Measurements from ENCODE around the gene TOM1L2. TPM values are rescaled to one million over a fixed set of nuclear protein-coding genes. Genes with fewer than 3 reads are reported as not detected.

Gene TOM1L2
- total RNA-seq, 1 experiment from 2014 or later, result 24.1 TPM

- TF ChIP-seq TCF7L2 (IDR thresholded peaks at IDR 0.05; ENCODE audit: borderline replicate concordance, extremely low read depth, insufficient read depth, insufficient read length) (peak; percentile 97), POLR2A (IDR thresholded peaks at IDR 0.05; ENCODE audit: borderline replicate concordance, extremely low read depth, insufficient read depth, insufficient read length) (no peak), ZFX (IDR thresholded peaks at IDR 0.05) (no peak), ZNF274 (IDR thresholded peaks at IDR 0.05; ENCODE audit: low read depth, low read length) (no peak), SRF (IDR thresholded peaks at IDR 0.05; ENCODE audit: low read depth) (peak; percentile 77), FOSL1 (IDR thresholded peaks at IDR 0.05; ENCODE audit: low read depth) (no peak)
These were observed 71.3 kb downstream of the TOM1L2 start (continued) for GRCh38 chr17:17900615-17901520.

- H3K9me3 ChIP-seq (ENCODE audit: control insufficient read depth in 1 of 2, insufficient read depth in 1 of 2, low read depth in 1 of 2, low read length in 2 of 2), result no peaks in the 10 kb centered on the region
- H4K20me1 ChIP-seq (ENCODE audit: insufficient read depth), result no peaks in the 10 kb centered on the region
- ChIA-PET RAD21 (ENCODE audit: low non-redundant PET in 1 of 2, low total read pairs in 2 of 2, uncharacterized antibody in 2 of 2, unreplicated experiment in 2 of 2) (interaction anchor here in 1 of 2 experiments (0.5 kb wide), 1 partner anchor 52 kb away, joined by 9 read pairs; no protein-coding TSS in a partner anchor), POLR2A (no interaction called here), CTCF (interaction anchor here (1.4 to 2.4 kb wide), 2 partner anchors 20 to 134 kb away, joined by 3 to 18 read pairs; no protein-coding TSS in a partner anchor)
- no peak overlapping the region for H3K4me3 ChIP-seq (replicated peaks in 1 of 2; ENCODE audit: low read depth in 1 of 2, low read length in 2 of 2)
- BruUV-seq (replicated peaks), result no TSS peak
- no peaks in the 10 kb centered on the region for H3K36me3 ChIP-seq (ENCODE audit: control insufficient read depth in 1 of 2, insufficient read depth in 2 of 2, low read length in 2 of 2)
- DNase-seq (ENCODE audit: low read depth, low spot score), result no peak
- no peak overlapping the region for H2AFZ ChIP-seq (ENCODE audit: low read depth, low read length, poor library complexity, severe bottlenecking)
- H3K9me2 ChIP-seq (ENCODE audit: insufficient read depth), result no peaks in the 10 kb centered on the region
- no peak for TF ChIP-seq ZNF274 (IDR thresholded peaks at IDR 0.05; ENCODE audit: low read depth, low read length)
- TF ChIP-seq CTCF (IDR thresholded peaks at IDR 0.05 in 2 of 3, conservative IDR thresholded peaks at IDR 0.05 in 1 of 3; ENCODE audit: borderline replicate concordance in 1 of 3, insufficient read depth in 1 of 3, low read depth in 2 of 3, low read length in 2 of 3), result no peak
- no peak for TF ChIP-seq ZFX (IDR thresholded peaks at IDR 0.05)
- no peak for TF ChIP-seq EZH2 (IDR thresholded peaks at IDR 0.05)
- no peak for TF ChIP-seq CEBPB (IDR thresholded peaks at IDR 0.05; ENCODE audit: low read depth)
- TF ChIP-seq RAD21 (IDR thresholded peaks at IDR 0.05; ENCODE audit: low read depth), result no peak
- TF ChIP-seq SP1 (IDR thresholded peaks at IDR 0.05; ENCODE audit: low read depth), result no peak
- TF ChIP-seq REST (IDR thresholded peaks at IDR 0.05; ENCODE audit: low read depth), result no peak
- no peak for TF ChIP-seq EZH2phosphoT487 (IDR thresholded peaks at IDR 0.05; ENCODE audit: borderline replicate concordance)
- no peak for TF ChIP-seq POLR2A (IDR thresholded peaks at IDR 0.05; ENCODE audit: borderline replicate concordance, extremely low read depth, insufficient read depth, insufficient read length)
- no peak for TF ChIP-seq ATF3 (IDR thresholded peaks at IDR 0.05)
- TF ChIP-seq EGR1 (IDR thresholded peaks at IDR 0.05; ENCODE audit: low read depth), result no peak
- no peak for TF ChIP-seq YY1 (IDR thresholded peaks at IDR 0.05; ENCODE audit: extremely low read depth, insufficient replicate concordance, low read depth, low read length)
- no peak for TF ChIP-seq FOSL1 (IDR thresholded peaks at IDR 0.05; ENCODE audit: low read depth)
- no peak for TF ChIP-seq JUND (IDR thresholded peaks at IDR 0.05)
- no peak for TF ChIP-seq SIN3A (IDR thresholded peaks at IDR 0.05; ENCODE audit: low read depth)
- H3K4me2 ChIP-seq (ENCODE audit: low read length), result no peak overlapping the region
- H3K9ac ChIP-seq (ENCODE audit: low read length), result no peak overlapping the region
- H3K4me1 ChIP-seq (ENCODE audit: control insufficient read depth in 1 of 2, insufficient read depth in 2 of 2, low read length in 2 of 2), result peaks cover 47 to 48% of the 10 kb centered on the region in 2 experiments
- H3K27ac ChIP-seq (ENCODE audit: low read depth, low read length), result no peak overlapping the region
- intact Hi-C loops (cut with micrococcal nuclease), result no loop called here
- H3K27me3 ChIP-seq (ENCODE audit: insufficient read depth, low read length), result no peaks in the 10 kb centered on the region
- H3K79me2 ChIP-seq (ENCODE audit: insufficient read depth, low read length), result no peaks in the 10 kb centered on the region
- ATAC-seq, result no peak
These were observed 72.7 kb downstream of the TOM1L2 start for GRCh38 chr17:17899486-17899885.
